HG03469 (cell line): ENCODE measurements around the gene RNU6-8.

ENCODE experiments used
- ATAC-seq: cut with Tn5 transposase; IDR thresholded peaks from one replicate; pipeline ENCODE4 v1.9.1; 2021; ENCODE audit warnings: mild to moderate bottlenecking, moderate library complexity, moderate number of reproducible peaks; ENCODE audit not compliant: unreplicated experiment

Gene RNU6-8

DNA sequence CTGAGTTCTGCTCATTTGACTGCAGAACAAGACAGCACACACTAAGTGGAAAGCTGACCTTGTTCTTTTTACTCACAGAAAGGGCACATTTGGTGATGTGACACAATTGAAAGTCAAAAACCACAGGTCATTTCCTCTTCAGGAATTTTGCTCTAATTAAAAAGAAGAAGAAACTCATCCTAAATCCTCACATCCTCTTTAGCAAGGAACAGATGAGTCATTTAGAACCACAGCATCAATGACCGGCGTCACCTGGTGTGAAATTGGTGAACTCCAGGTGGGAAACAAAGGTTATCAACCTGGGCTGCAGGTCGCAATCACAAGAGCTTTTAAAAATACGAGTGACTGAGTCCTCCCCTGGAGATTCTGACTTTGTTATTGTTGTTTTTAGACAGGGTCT, 2.9 kb upstream of the RNU6-8 start:
- ATAC-seq: peak; percentile 24

DNA sequence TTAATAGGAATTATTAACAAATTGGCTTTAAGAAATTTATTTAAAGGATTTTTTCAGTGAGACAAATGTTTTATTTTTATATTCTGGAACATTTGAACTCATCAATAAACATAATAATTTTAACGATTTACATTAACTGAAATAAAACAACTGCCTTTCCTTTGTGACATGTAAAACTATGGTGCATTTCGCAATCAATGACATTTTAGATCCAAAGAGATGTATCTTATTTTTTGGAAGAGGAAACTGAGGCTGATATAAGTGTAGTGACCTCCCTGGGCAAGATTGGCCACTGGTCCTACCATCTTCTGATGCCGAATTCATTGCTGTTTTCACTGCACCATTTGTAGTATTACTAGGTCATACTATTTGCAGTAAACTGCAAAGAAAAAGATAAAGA, 2.5 kb upstream of the RNU6-8 start:
- ATAC-seq: no peak

- ATAC-seq: no peak
These were observed 874 bp upstream of the RNU6-8 start for GRCh38 chr14:32203928-32204357.

DNA sequence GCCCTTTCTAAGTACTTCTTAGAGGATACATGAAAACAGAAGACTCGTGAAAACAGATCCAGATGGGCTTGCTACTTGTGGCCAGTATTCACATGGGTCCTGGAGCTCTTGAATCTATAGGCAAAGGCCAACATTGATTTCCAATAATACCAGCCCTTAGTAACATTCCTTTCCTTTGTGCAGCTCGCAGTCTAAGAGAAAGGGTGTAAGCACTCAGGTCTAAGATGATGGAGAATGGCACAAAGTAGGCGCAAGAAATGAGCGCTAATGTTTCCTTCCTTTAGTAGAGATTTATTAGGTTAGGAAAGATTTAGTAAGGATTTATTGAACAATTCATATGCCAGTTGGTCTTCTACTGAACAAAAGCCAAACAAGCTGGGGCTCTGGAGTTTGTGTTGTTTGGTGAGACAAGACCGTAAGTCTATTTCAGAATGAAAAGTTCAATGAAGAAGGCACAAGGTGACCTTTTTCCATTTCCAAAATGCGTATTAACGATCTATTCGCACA, 525 bp downstream of the RNU6-8 start:
- no peak for ATAC-seq

- no peak for ATAC-seq
These were observed 1.1 kb downstream of the RNU6-8 start, which contains the start of gene RNU6-7 for GRCh38 chr14:32201816-32202490. Gene RNU6-7, plus strand, starts transcription at chr14:32202045.

- peak; percentile 38 for ATAC-seq
These were observed 1.8 kb downstream of the RNU6-8 start for GRCh38 chr14:32201193-32201815.

DNA sequence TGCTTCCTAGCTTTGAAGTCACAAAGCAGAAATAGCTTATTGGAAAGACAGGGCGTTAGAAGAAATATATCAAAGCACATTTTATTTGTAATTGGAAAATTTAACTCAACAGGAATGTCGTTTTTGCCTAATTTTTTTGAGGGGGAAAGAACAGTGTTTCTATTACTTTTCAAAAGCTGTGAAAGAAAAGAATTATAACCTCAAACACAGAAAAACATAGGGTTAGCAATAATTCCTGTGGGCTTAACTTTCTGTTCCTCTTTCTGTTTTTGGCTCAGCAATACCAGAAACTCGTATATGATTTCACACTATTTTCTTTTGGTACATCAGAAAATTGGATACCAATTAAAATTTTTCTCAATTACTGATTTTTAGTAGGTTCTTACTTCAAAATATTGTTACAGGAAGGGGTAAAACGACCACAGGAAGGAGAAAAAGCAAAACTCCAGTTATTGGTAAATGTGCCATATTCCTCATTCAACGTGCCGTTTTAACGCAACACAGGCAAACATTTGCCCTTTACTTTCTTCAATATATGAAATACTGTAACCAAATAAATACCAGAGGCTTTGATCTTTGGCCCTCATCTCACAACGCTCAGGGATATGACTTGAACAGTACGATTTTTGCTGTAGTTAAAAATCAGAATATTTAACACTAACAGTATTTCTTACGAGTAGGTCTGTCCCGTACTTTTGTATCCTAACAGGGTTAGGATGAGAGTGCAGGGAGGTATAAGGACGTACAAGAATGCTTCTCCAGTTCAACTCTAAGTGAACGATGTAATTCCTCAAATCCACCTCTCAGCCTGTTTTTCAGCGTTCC, 2.5 kb downstream of the RNU6-8 start:
- peak; percentile 23 for ATAC-seq

- peak; percentile 28 for ATAC-seq
These were observed 5.2 kb downstream of the RNU6-8 start for GRCh38 chr14:32197919-32198318.

GRCh38 chr14:32195636-32196035, 7.4 kb downstream of the RNU6-8 start:
- ATAC-seq: no peak

DNA sequence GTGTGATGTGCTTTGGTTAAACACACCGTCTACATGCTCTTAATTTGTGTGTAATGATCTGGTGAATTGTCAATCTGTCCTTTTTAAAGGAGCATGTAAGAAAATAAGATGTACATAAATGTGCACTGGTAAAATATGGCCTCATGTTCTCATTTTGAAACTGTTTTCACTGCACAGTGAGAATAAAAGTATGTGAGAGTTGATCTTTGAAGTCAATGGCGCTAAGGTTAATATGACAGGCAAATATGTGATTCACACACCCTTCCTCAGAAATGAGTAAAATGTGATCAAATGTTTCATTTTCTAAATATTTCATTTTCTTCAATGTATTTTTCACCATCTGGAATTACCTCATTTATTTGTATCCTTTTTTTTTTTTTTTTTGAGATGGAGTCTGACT, 9.5 kb downstream of the RNU6-8 start:
- ATAC-seq: no peak

DNA sequence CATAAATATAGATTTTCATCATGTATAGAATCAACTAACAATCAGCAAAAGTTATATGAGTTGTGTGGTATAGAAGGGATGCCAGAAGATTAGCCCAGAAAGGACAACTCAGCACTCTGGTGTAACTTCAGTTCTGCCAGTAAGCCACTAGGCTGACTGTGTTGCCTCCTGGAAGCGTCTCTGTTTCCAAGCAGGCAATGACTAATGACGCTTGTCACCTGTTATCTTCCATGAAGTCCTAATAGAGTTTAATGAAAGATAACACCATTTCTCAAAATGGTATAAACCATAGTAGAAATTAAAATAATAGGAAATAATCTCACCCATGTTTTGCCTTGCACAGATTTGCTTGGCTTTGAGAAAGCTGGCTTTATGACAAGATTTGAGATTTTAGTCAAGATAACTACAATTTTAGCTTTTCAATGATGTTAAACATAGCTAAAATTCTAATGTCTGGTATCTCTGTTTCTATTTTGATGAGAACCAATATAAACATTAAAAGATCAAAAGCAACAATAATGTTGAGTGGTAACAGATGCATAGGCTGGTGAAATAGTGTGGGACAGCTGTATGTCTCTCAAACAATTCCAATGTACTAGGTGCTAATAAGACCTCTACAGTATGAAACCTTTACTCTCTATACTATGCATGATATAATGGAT, 10.2 kb downstream of the RNU6-8 start:
- ATAC-seq: no peak

- ATAC-seq: no peak
These were observed 12.4 kb downstream of the RNU6-8 start for GRCh38 chr14:32190673-32191072.

- no peak for ATAC-seq
These were observed 13.3 kb downstream of the RNU6-8 start for GRCh38 chr14:32189811-32190210.

GRCh38 chr14:32186248-32186647, 16.8 kb downstream of the RNU6-8 start:
- ATAC-seq: no peak

DNA sequence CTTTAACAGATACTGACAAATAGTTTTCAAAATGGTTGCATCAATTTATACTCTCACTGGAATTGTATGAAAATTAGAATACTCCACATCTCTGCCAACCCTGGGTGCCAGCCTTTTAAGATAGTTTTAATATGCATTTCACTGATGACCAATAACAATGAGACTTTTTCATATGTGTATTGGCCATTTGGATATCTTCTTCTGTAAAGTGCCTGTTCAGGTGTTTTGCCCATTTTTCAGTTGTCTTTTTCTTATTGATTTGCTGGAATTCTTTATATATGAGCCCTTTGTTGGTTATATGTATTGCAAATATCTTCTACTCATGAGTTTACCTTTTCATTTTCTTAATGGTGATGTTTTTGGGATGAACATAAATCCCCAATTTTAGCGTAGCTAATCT, 18.0 kb downstream of the RNU6-8 start:
- no peak for ATAC-seq

DNA sequence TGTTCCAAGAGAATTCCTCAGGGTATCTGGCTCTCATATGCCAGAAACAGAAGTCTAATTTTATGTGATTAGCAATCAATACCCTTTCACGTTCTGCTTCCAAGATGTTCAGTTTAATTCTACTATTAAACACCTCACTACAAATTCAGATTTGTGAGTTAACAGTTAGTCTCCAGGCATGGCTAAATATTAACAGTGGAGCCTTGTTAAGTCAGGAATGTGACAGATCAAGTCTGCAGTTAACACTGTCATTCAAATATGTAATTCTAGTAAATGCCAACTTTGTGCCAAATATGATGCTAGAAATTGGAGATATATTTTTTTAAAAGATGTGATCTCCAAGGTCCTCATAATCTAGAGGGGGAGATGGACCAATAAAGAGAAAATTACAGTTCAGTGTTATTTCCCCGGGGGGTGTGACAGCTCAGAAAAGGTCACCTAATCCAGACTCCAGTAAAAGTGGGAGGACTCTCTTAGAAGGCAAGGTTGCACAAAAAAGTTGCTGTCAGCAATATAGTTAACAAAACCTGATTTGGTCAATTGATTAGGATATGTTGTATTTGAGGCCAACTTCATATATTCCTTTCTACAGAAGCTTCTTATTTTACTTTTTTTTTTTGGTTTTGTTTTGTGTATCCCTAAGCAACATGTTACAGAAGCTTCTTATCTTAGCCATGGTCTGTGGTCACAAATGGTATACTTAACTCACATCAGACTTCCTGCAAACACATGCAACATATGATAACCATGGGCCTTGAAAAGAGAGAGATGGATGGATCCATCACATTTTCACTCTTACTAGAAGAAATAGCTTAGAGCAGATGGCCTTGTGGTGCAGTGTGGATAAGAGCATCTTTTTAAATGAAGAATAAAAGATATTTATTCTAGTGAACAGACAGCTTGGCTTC, 19.7 kb downstream of the RNU6-8 start:
- ATAC-seq: no peak

DNA sequence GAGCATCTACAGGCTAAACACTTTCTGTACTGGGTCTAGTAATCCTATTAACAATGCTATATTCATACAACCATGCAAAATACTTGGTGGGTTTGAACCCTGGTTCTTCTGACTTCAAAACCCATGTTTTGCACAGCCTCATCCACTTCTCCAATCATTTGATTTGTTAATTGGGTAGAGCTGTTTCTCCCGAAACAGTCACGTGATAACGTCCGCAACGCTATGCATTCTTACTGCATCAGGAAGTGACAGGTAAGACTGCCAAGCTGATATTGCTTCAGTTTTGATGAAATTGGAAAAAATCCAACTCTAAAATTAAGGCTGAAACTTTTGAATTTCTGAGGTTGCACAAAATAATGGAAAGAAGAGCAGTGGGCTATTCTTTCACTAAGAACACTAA, 31.6 kb downstream of the RNU6-8 start:
- ATAC-seq: no peak

GRCh38 chr14:32169191-32169590, 33.9 kb downstream of the RNU6-8 start:
- no peak for ATAC-seq

- no peak for ATAC-seq
These were observed 35.2 kb downstream of the RNU6-8 start for GRCh38 chr14:32167907-32168306.

GRCh38 chr14:32166924-32167323, 36.1 kb downstream of the RNU6-8 start:
- ATAC-seq: no peak
